ENCODE measurements around the gene SLC6A18. TPM values are rescaled to one million over a fixed set of nuclear protein-coding genes. Genes with fewer than 3 reads are reported as not detected.

SLC6A18 gene
- total and polyA plus RNA-seq, 2 of the 13 experiments (the other 11 are each of a cell fraction or from before 2014, with no cell fraction given) = not detected

DNA sequence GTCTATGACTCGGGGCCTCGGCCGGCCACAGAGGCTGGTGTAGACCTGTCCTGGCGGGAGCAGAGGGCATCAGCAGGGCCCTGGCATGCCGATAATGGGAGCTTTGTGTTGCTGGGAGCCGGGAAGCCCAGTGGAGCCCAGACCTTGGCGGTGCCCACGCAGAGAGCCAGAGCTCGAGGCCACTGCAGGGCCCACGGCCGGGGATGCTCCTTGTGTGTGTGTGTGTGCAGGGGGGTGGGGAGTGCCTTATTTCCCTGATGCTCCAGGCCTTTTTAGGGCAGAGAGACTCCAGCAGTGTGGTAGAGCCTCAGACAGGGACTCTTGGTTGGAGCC is 5.4 kb upstream of the SLC6A18 start:
- H4K20me1 ChIP-seq (ENCODE audit: insufficient read depth, low read length) = no peaks in the 10 kb centered on the region
- no TSS peak for BruUV-seq (replicated peaks)

DNA sequence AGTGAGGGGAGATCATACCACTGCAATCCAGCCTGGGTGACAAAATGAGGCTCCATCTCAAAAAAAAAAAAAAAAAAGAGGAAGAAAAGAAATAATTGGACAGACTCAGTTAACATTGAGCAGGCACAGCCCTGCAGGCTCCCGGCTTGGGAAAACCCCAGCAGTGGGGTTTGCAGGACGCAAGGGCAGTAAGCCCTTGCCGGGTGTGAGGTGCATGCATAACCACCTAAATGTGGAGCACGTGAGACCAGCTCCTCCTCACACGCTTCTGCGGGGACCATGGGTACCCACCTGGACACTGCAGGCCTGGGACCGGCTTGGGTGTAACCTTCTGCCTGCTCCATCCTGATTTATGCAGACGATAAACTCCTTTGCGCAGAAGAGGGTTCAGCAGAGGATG is 4.8 kb upstream of the SLC6A18 start:
- H2AFZ ChIP-seq (ENCODE audit: low read length) = no peak overlapping the region
- ChIA-PET CTCF (ENCODE audit: low intra/inter-chr PET ratio, low total read pairs) (no interaction called here), POLR2A (no interaction called here)
- WGBS (ENCODE audit: low lambda C conversion rate) = 73% methylated on average over 6 of the region's 9 CpGs
- FAIRE-seq (no peak), DNase-seq (ENCODE audit: low spot score) (no peak), ATAC-seq (no peak)
- H3K79me2 ChIP-seq (ENCODE audit: insufficient read depth, low read length) = no peaks in the 10 kb centered on the region
- H3K36me3 ChIP-seq (replicated peaks in 1 of 2; ENCODE audit: control insufficient read depth in 1 of 2, insufficient read depth in 2 of 2, low read length in 2 of 2) = no peaks in the 10 kb centered on the region
- H3K4me2 ChIP-seq (ENCODE audit: low read depth, low read length) = no peak overlapping the region
- H3K27me3 ChIP-seq (ENCODE audit: control insufficient read depth in 1 of 2, insufficient read depth in 2 of 2, low read length in 2 of 2) = peaks cover 5 to 50% of the 10 kb centered on the region in 2 experiments; a peak in 4 of 5 replicates
- H4K20me1 ChIP-seq (ENCODE audit: insufficient read depth, low read length) = no peaks in the 10 kb centered on the region
- H3K4me1 ChIP-seq (ENCODE audit: insufficient read depth, low read length) = no peaks in the 10 kb centered on the region
- in situ Hi-C loops (cut with HindIII; ENCODE audit: extremely low pct_ligation_motif_present, low pct_unique_long_range_greater_than_20kb) = no loop called here
- no peak overlapping the region for H3K4me3 ChIP-seq (replicated peaks in 1 of 3; ENCODE audit: insufficient read depth in 1 of 3, low read depth in 2 of 3, low read length in 3 of 3)
- H3K9ac ChIP-seq (ENCODE audit: insufficient read depth, low read depth, low read length) = no peak overlapping the region
- H3K9me3 ChIP-seq (ENCODE audit: low read length) = no peaks in the 10 kb centered on the region
- H3K27ac ChIP-seq (ENCODE audit: extremely low read length, insufficient read depth, low read length) = no peak overlapping the region
- BruUV-seq (replicated peaks) = no TSS peak
- intact Hi-C loops (cut with micrococcal nuclease; ENCODE audit: unreplicated experiment) = no loop called here
- TF ChIP-seq E2F1 (CRISPR knock-in tag; IDR thresholded peaks at IDR 0.05) (no peak), NFATC3 (CRISPR knock-in tag; IDR thresholded peaks at IDR 0.05) (no peak), ATAD3A (CRISPR knock-in tag; IDR thresholded peaks at IDR 0.05) (no peak), ZNF614 (CRISPR knock-in tag; IDR thresholded peaks at IDR 0.05; ENCODE audit: borderline replicate concordance) (no peak), ZC3H4 (CRISPR knock-in tag; IDR thresholded peaks at IDR 0.05; ENCODE audit: borderline replicate concordance) (no peak), GFI1 (CRISPR knock-in tag; IDR thresholded peaks at IDR 0.05; ENCODE audit: borderline replicate concordance) (no peak), ZNF274 (CRISPR knock-in tag; IDR thresholded peaks at IDR 0.05) (no peak), ZNF792 (CRISPR knock-in tag; IDR thresholded peaks at IDR 0.05) (no peak), SOX6 (IDR thresholded peaks at IDR 0.05) (no peak), SOX6 (CRISPR knock-in tag; IDR thresholded peaks at IDR 0.05) (no peak), ELF4 (CRISPR knock-in tag; IDR thresholded peaks at IDR 0.05; ENCODE audit: borderline replicate concordance) (no peak), ZNF337 (CRISPR knock-in tag; IDR thresholded peaks at IDR 0.05; ENCODE audit: borderline replicate concordance, low read depth) (no peak), ZBTB7A (CRISPR knock-in tag; IDR thresholded peaks at IDR 0.05) (no peak)
- TF ChIP-seq, protein P1, sequence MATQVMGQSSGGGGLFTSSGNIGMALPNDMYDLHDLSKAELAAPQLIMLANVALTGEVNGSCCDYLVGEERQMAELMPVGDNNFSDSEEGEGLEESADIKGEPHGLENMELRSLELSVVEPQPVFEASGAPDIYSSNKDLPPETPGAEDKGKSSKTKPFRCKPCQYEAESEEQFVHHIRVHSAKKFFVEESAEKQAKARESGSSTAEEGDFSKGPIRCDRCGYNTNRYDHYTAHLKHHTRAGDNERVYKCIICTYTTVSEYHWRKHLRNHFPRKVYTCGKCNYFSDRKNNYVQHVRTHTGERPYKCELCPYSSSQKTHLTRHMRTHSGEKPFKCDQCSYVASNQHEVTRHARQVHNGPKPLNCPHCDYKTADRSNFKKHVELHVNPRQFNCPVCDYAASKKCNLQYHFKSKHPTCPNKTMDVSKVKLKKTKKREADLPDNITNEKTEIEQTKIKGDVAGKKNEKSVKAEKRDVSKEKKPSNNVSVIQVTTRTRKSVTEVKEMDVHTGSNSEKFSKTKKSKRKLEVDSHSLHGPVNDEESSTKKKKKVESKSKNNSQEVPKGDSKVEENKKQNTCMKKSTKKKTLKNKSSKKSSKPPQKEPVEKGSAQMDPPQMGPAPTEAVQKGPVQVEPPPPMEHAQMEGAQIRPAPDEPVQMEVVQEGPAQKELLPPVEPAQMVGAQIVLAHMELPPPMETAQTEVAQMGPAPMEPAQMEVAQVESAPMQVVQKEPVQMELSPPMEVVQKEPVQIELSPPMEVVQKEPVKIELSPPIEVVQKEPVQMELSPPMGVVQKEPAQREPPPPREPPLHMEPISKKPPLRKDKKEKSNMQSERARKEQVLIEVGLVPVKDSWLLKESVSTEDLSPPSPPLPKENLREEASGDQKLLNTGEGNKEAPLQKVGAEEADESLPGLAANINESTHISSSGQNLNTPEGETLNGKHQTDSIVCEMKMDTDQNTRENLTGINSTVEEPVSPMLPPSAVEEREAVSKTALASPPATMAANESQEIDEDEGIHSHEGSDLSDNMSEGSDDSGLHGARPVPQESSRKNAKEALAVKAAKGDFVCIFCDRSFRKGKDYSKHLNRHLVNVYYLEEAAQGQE (IDR thresholded peaks at IDR 0.05; ENCODE audit: borderline replicate concordance in 1 of 2, low read depth in 1 of 2, low read length in 2 of 2) = no peak

More for the DNA sequence above, 5.4 kb upstream of the SLC6A18 start:
- Histone ChIP-seq H3K4me1 (ENCODE audit: insufficient read depth, low read length) (no peaks in the 10 kb centered on the region), H3K9me3 (ENCODE audit: low read length) (no peaks in the 10 kb centered on the region), H3K4me2 (ENCODE audit: low read depth, low read length) (no peak overlapping the region), H3K79me2 (ENCODE audit: insufficient read depth, low read length) (no peaks in the 10 kb centered on the region), H3K36me3 (replicated peaks in 1 of 2; ENCODE audit: control insufficient read depth in 1 of 2, insufficient read depth in 2 of 2, low read length in 2 of 2) (no peaks in the 10 kb centered on the region), H3K27me3 (ENCODE audit: control insufficient read depth in 1 of 2, insufficient read depth in 2 of 2, low read length in 2 of 2) (peaks cover 5 to 44% of the 10 kb centered on the region in 2 experiments; a peak in 4 of 5 replicates), H2AFZ (ENCODE audit: low read length) (no peak overlapping the region), H3K9ac (ENCODE audit: insufficient read depth, low read depth, low read length) (no peak overlapping the region), H3K4me3 (replicated peaks in 1 of 3; ENCODE audit: insufficient read depth in 1 of 3, low read depth in 2 of 3, low read length in 3 of 3) (no peak overlapping the region), H3K27ac (ENCODE audit: extremely low read length, insufficient read depth, low read length) (no peak overlapping the region)
- FAIRE-seq (no peak), DNase-seq (ENCODE audit: low spot score) (no peak), ATAC-seq (0 out of 3 replicates have a peak, but pooled peaks have one; percentile 16)
- in situ Hi-C loops (cut with HindIII; ENCODE audit: extremely low pct_ligation_motif_present, low pct_unique_long_range_greater_than_20kb) = no loop called here
- intact Hi-C loops (cut with micrococcal nuclease; ENCODE audit: unreplicated experiment) = no loop called here
- ChIA-PET POLR2A (no interaction called here), CTCF (ENCODE audit: low intra/inter-chr PET ratio, low total read pairs) (no interaction called here)
- TF ChIP-seq NFE2L2 (IDR thresholded peaks at IDR 0.05; ENCODE audit: low read length) = no peak
- TF ChIP-seq ZFX (CRISPR knock-in tag; IDR thresholded peaks at IDR 0.05; ENCODE audit: low read depth) = no peak
- TF ChIP-seq ZNF333 (CRISPR knock-in tag; IDR thresholded peaks at IDR 0.05; ENCODE audit: borderline replicate concordance) = no peak
- no peak for TF ChIP-seq GFI1 (CRISPR knock-in tag; IDR thresholded peaks at IDR 0.05; ENCODE audit: borderline replicate concordance)
- no peak for TF ChIP-seq HNF4A (CRISPR knock-in tag; IDR thresholded peaks at IDR 0.05)
- 19% methylated on average over 6 of the region's 11 CpGs for WGBS (ENCODE audit: low lambda C conversion rate)

Measured in HepG2 (cell line).